ENCODE results near the gene MRI1. TPM values are rescaled to one million over a fixed set of nuclear protein-coding genes. Genes with fewer than 3 reads are reported as not detected.

The MRI1 gene
- total and polyA plus RNA-seq, 10 of the 15 experiments (the other 5 are each of a cell fraction or from before 2014, with no cell fraction given): 5.4 to 50.3 (median 28.3) TPM

DNA sequence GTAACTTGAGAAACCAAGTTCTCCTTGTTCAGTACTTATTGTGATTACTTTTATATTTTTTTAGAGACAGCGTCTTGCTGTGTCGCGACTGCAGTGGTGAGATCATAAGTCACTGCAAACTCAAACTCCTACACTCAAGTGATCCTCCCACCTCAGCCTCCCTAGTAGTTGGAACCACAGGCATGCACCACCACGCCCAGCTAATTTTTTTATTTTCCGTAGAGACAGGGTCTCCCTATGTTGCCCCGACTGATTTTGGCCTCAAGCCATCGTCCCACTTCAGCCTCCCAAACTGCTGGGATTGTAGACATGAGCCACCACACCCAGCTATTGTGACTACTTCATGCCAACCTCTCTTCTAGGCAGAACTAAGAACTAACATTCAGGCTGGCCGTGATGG, 18.2 kb downstream of the MRI1 start (continued):
- TF ChIP-seq, protein P1, sequence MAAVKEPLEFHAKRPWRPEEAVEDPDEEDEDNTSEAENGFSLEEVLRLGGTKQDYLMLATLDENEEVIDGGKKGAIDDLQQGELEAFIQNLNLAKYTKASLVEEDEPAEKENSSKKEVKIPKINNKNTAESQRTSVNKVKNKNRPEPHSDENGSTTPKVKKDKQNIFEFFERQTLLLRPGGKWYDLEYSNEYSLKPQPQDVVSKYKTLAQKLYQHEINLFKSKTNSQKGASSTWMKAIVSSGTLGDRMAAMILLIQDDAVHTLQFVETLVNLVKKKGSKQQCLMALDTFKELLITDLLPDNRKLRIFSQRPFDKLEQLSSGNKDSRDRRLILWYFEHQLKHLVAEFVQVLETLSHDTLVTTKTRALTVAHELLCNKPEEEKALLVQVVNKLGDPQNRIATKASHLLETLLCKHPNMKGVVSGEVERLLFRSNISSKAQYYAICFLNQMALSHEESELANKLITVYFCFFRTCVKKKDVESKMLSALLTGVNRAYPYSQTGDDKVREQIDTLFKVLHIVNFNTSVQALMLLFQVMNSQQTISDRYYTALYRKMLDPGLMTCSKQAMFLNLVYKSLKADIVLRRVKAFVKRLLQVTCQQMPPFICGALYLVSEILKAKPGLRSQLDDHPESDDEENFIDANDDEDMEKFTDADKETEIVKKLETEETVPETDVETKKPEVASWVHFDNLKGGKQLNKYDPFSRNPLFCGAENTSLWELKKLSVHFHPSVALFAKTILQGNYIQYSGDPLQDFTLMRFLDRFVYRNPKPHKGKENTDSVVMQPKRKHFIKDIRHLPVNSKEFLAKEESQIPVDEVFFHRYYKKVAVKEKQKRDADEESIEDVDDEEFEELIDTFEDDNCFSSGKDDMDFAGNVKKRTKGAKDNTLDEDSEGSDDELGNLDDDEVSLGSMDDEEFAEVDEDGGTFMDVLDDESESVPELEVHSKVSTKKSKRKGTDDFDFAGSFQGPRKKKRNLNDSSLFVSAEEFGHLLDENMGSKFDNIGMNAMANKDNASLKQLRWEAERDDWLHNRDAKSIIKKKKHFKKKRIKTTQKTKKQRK (IDR thresholded peaks at IDR 0.05; ENCODE audit: low read depth, low read length): no peak
- TF ChIP-seq YY1 (IDR thresholded peaks at IDR 0.05; ENCODE audit: low read depth, low read length): no peak
- TF ChIP-seq, protein P2, sequence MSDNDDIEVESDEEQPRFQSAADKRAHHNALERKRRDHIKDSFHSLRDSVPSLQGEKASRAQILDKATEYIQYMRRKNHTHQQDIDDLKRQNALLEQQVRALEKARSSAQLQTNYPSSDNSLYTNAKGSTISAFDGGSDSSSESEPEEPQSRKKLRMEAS (IDR thresholded peaks at IDR 0.05; ENCODE audit: low read depth, low read length): no peak
- TF ChIP-seq SMC3 (IDR thresholded peaks at IDR 0.05; ENCODE audit: borderline replicate concordance, low read length): no peak
- no peak for TF ChIP-seq BCL11A (IDR thresholded peaks at IDR 0.05; ENCODE audit: low read depth, low read length)
- no peak for TF ChIP-seq ZNF622 (IDR thresholded peaks at IDR 0.05)
- TF ChIP-seq, protein P3, sequence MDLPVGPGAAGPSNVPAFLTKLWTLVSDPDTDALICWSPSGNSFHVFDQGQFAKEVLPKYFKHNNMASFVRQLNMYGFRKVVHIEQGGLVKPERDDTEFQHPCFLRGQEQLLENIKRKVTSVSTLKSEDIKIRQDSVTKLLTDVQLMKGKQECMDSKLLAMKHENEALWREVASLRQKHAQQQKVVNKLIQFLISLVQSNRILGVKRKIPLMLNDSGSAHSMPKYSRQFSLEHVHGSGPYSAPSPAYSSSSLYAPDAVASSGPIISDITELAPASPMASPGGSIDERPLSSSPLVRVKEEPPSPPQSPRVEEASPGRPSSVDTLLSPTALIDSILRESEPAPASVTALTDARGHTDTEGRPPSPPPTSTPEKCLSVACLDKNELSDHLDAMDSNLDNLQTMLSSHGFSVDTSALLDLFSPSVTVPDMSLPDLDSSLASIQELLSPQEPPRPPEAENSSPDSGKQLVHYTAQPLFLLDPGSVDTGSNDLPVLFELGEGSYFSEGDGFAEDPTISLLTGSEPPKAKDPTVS (IDR thresholded peaks at IDR 0.05; ENCODE audit: low read depth, low read length): no peak
- no peak for TF ChIP-seq TARDBP (IDR thresholded peaks at IDR 0.05; ENCODE audit: borderline replicate concordance)
